ENCODE results near the gene PTPRE.

Gene PTPRE

DNA sequence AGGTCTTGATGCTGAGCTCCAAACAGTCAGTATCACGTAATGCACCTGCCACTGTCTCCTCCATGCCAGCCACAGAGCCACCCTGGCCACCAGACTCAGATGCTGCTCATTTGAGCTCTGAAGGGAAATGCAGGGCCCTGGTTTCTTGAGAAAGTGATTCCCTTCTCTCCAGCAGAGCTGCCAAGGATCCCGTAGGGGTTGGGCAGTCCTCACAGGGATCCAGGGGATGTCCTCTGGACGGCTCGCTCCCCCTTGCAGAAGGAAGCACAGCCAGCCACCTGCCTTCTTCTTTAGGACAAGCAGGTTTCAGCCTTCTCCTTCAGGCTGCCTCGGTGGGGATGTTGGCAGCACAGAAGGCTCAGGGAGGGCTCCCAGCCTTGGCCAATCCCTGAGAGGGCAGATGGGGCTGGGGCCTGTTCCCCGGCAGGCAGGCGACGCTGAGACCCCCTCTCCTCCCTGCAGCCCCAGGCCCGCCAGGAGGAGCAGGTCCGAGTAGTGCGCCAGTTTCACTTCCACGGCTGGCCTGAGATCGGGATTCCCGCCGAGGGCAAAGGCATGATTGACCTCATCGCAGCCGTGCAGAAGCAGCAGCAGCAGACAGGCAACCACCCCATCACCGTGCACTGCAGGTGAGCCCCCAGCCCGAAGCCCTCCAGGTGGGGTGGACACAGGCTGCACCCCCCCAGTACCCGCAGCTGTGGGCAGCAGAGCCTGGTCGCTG is 170.4 kb downstream of the PTPRE start:
- DNase-seq (ENCODE audit: low read depth, low spot score), result no peak
- H3K4me3 ChIP-seq, result no peak overlapping the region
- no peaks in the 10 kb centered on the region for H3K9me3 ChIP-seq (ENCODE audit: low read depth, low read length)
- H3K36me3 ChIP-seq (ENCODE audit: insufficient read depth, low read length), result no peaks in the 10 kb centered on the region
- no peak overlapping the region for H3K9ac ChIP-seq (ENCODE audit: insufficient read length)
- no peak for TF ChIP-seq FOXP2 (optimal IDR thresholded peaks at IDR 0.05; ENCODE audit: control extremely low read depth, extremely low read length, insufficient read depth)
- TF ChIP-seq POLR2AphosphoS5 (IDR thresholded peaks at IDR 0.05; ENCODE audit: borderline replicate concordance, low read depth, low read length), result no peak
- TF ChIP-seq EZH2 (IDR thresholded peaks at IDR 0.05), result no peak
- H3K27ac ChIP-seq, result no peak overlapping the region

DNA sequence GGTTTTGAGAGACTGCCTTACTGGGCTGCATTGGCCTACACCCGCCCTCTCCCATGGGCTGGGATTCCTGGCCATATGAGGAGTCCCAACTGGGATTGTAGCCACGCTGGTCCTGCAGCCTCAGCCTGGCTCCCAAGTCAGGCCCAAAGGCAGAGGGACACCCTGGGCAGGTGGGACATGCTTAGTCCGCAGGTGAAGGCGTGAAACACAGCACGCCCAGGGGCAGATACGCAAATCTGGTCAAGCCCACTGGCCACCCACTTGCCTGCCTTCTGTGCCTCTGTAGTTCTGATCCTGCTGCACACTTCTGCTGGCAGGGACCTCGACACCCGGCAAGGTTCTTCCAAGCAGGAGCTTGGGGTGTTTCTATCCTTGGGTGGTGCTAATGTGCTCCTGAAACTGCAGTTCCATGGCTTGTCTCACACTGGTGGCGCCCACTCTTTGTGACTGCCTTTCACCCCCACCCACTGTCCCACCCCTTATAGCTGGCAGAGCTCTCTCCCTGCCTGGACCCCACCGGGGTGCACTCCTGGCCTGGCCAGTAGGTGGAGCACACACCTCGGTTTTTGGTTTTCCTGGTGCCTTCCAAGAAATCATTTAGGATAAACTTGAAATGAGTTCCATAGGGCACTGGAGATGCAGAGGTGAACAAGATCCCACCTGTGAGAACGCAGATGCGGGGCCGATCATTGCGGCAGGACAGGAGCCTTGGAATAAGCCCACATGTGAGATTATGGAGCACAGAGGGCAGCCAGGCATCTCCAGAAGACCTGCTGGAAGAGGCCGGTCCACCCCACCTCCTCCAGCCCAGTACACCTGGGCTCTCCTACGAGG is 171.4 kb downstream of the PTPRE start:
- Histone ChIP-seq H3K9ac (ENCODE audit: insufficient read length) (no peak overlapping the region), H3K36me3 (ENCODE audit: insufficient read depth, low read length) (no peaks in the 10 kb centered on the region), H3K27ac (no peak overlapping the region), H3K4me3 (no peak overlapping the region), H3K9me3 (ENCODE audit: low read depth, low read length) (no peaks in the 10 kb centered on the region)
- TF ChIP-seq POLR2AphosphoS5 (IDR thresholded peaks at IDR 0.05; ENCODE audit: borderline replicate concordance, low read depth, low read length), result no peak
- TF ChIP-seq FOXP2 (optimal IDR thresholded peaks at IDR 0.05; ENCODE audit: control extremely low read depth, extremely low read length, insufficient read depth), result no peak
- TF ChIP-seq EZH2 (IDR thresholded peaks at IDR 0.05), result no peak
- DNase-seq (ENCODE audit: low read depth, low spot score), result no peak

- no peak for DNase-seq (ENCODE audit: low read depth, low spot score)
- no peaks in the 10 kb centered on the region for H3K36me3 ChIP-seq (ENCODE audit: insufficient read depth, low read length)
- no peak overlapping the region for H3K27ac ChIP-seq
- no peak for TF ChIP-seq EZH2 (IDR thresholded peaks at IDR 0.05)
- TF ChIP-seq FOXP2 (optimal IDR thresholded peaks at IDR 0.05; ENCODE audit: control extremely low read depth, extremely low read length, insufficient read depth), result no peak
- no peak for TF ChIP-seq POLR2AphosphoS5 (IDR thresholded peaks at IDR 0.05; ENCODE audit: borderline replicate concordance, low read depth, low read length)
- H3K9ac ChIP-seq (ENCODE audit: insufficient read length), result no peak overlapping the region
- no peak overlapping the region for H3K4me3 ChIP-seq
- H3K9me3 ChIP-seq (ENCODE audit: low read depth, low read length), result no peaks in the 10 kb centered on the region
Observed at GRCh38 chr10:128080231-128080630, 173.3 kb downstream of the PTPRE start.

DNA sequence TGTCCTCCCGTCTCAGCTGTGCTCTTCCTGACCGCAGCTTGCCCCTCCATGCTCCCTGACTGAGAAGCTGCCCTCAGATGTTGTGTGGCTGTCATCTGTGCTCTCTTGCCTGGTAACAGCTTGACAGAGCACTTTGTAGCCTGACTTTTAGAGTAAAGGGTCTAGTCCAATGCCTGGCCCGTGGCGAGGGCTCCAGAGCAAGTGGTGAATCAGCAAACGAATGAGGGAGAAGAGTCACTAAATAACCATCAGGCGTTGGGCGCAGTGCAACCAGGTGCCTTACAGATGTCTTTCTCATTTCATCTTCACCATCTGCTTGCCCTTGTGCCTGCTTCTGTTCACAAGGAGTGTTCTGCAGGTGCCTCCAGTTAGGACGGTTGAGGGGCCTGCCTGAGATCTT is 173.7 kb downstream of the PTPRE start:
- no peak for TF ChIP-seq POLR2AphosphoS5 (IDR thresholded peaks at IDR 0.05; ENCODE audit: borderline replicate concordance, low read depth, low read length)
- no peak for TF ChIP-seq FOXP2 (optimal IDR thresholded peaks at IDR 0.05; ENCODE audit: control extremely low read depth, extremely low read length, insufficient read depth)
- TF ChIP-seq EZH2 (IDR thresholded peaks at IDR 0.05), result no peak
- Histone ChIP-seq H3K36me3 (ENCODE audit: insufficient read depth, low read length) (no peaks in the 10 kb centered on the region), H3K27ac (no peak overlapping the region), H3K9me3 (ENCODE audit: low read depth, low read length) (no peaks in the 10 kb centered on the region), H3K9ac (ENCODE audit: insufficient read length) (no peak overlapping the region), H3K4me3 (no peak overlapping the region)
- no peak for DNase-seq (ENCODE audit: low read depth, low spot score)

- H3K36me3 ChIP-seq (ENCODE audit: insufficient read depth, low read length), result no peaks in the 10 kb centered on the region
- no peak overlapping the region for H3K9ac ChIP-seq (ENCODE audit: insufficient read length)
- TF ChIP-seq POLR2AphosphoS5 (IDR thresholded peaks at IDR 0.05; ENCODE audit: borderline replicate concordance, low read depth, low read length), result no peak
- no peak for TF ChIP-seq FOXP2 (optimal IDR thresholded peaks at IDR 0.05; ENCODE audit: control extremely low read depth, extremely low read length, insufficient read depth)
- TF ChIP-seq EZH2 (IDR thresholded peaks at IDR 0.05), result no peak
- H3K4me3 ChIP-seq, result no peak overlapping the region
- no peak overlapping the region for H3K27ac ChIP-seq
- DNase-seq (ENCODE audit: low read depth, low spot score), result no peak
- H3K9me3 ChIP-seq (ENCODE audit: low read depth, low read length), result no peaks in the 10 kb centered on the region
Observed at GRCh38 chr10:128081222-128081621, 174.3 kb downstream of the PTPRE start.

- Histone ChIP-seq H3K9me3 (ENCODE audit: low read depth, low read length) (no peaks in the 10 kb centered on the region), H3K4me3 (no peak overlapping the region), H3K9ac (ENCODE audit: insufficient read length) (no peak overlapping the region), H3K27ac (no peak overlapping the region), H3K36me3 (ENCODE audit: insufficient read depth, low read length) (no peaks in the 10 kb centered on the region)
- no peak for TF ChIP-seq EZH2 (IDR thresholded peaks at IDR 0.05)
- TF ChIP-seq POLR2AphosphoS5 (IDR thresholded peaks at IDR 0.05; ENCODE audit: borderline replicate concordance, low read depth, low read length), result no peak
- no peak for TF ChIP-seq FOXP2 (optimal IDR thresholded peaks at IDR 0.05; ENCODE audit: control extremely low read depth, extremely low read length, insufficient read depth)
- DNase-seq (ENCODE audit: low read depth, low spot score), result no peak
Observed at GRCh38 chr10:128081720-128082119, 174.8 kb downstream of the PTPRE start.

GRCh38 chr10:128083191-128083895 is 176.4 kb downstream of the PTPRE start:
- DNase-seq (ENCODE audit: low read depth, low spot score), result no peak
- H3K27ac ChIP-seq, result no peak overlapping the region
- no peak overlapping the region for H3K9ac ChIP-seq (ENCODE audit: insufficient read length)
- H3K4me3 ChIP-seq, result no peak overlapping the region
- no peaks in the 10 kb centered on the region for H3K36me3 ChIP-seq (ENCODE audit: insufficient read depth, low read length)
- TF ChIP-seq FOXP2 (optimal IDR thresholded peaks at IDR 0.05; ENCODE audit: control extremely low read depth, extremely low read length, insufficient read depth) (no peak), POLR2AphosphoS5 (IDR thresholded peaks at IDR 0.05; ENCODE audit: borderline replicate concordance, low read depth, low read length) (no peak), EZH2 (IDR thresholded peaks at IDR 0.05) (no peak)
- no peaks in the 10 kb centered on the region for H3K9me3 ChIP-seq (ENCODE audit: low read depth, low read length)

GRCh38 chr10:128084364-128084763 is 177.5 kb downstream of the PTPRE start:
- H3K9ac ChIP-seq (ENCODE audit: insufficient read length), result no peak overlapping the region
- H3K27ac ChIP-seq, result no peak overlapping the region
- H3K36me3 ChIP-seq (ENCODE audit: insufficient read depth, low read length), result no peaks in the 10 kb centered on the region
- H3K9me3 ChIP-seq (ENCODE audit: low read depth, low read length), result no peaks in the 10 kb centered on the region
- DNase-seq (ENCODE audit: low read depth, low spot score), result no peak
- H3K4me3 ChIP-seq, result no peak overlapping the region
- TF ChIP-seq FOXP2 (optimal IDR thresholded peaks at IDR 0.05; ENCODE audit: control extremely low read depth, extremely low read length, insufficient read depth) (no peak), EZH2 (IDR thresholded peaks at IDR 0.05) (no peak), POLR2AphosphoS5 (IDR thresholded peaks at IDR 0.05; ENCODE audit: borderline replicate concordance, low read depth, low read length) (no peak)
